HG02840 (cell line): ENCODE data around the gene KDM6A.
"Not testable (repeated sequence)": the region's sequence is repeated elsewhere in the genome, so short reads cannot be mapped to it uniquely, and the experiment has no call there.

ENCODE experiments used
- ATAC-seq: cut with Tn5 transposase; IDR thresholded peaks from one replicate; pipeline ENCODE4 v1.9.1; 2021; ENCODE audit warnings: mild to moderate bottlenecking, moderate library complexity, moderate number of reproducible peaks; ENCODE audit not compliant: unreplicated experiment, low FRiP score

KDM6A gene

GRCh38 chrX:44997888-44998287 lies 124.9 kb downstream of the KDM6A start:
- ATAC-seq = no peak

GRCh38 chrX:44999237-44999636 lies 126.2 kb downstream of the KDM6A start:
- not testable (repeated sequence) for ATAC-seq

GRCh38 chrX:44999872-45000271 lies 126.9 kb downstream of the KDM6A start:
- not testable (repeated sequence) for ATAC-seq

GRCh38 chrX:45001048-45001447 lies 128.1 kb downstream of the KDM6A start:
- ATAC-seq = no peak

- ATAC-seq = no peak
Measured at GRCh38 chrX:45003085-45003484, 130.1 kb downstream of the KDM6A start.

- no peak for ATAC-seq
Measured at GRCh38 chrX:45006002-45006800, 133.2 kb downstream of the KDM6A start.

- ATAC-seq = peak; percentile 58
Measured at GRCh38 chrX:45007598-45007997, 134.6 kb downstream of the KDM6A start.

- no peak for ATAC-seq
Measured at GRCh38 chrX:45009371-45010000, 136.5 kb downstream of the KDM6A start.

- ATAC-seq = no peak
Measured at GRCh38 chrX:45011131-45011530, 138.1 kb downstream of the KDM6A start.

GRCh38 chrX:45011597-45011996 lies 138.6 kb downstream of the KDM6A start:
- ATAC-seq = no peak

- no peak for ATAC-seq
Measured at GRCh38 chrX:45017946-45018345, 145.0 kb downstream of the KDM6A start.

GRCh38 chrX:45022150-45022549 lies 149.2 kb downstream of the KDM6A start:
- no peak for ATAC-seq

- ATAC-seq = no peak
Measured at GRCh38 chrX:45024501-45024900, 151.5 kb downstream of the KDM6A start.

- no peak for ATAC-seq
Measured at GRCh38 chrX:45026036-45026435, 153.0 kb downstream of the KDM6A start.

GRCh38 chrX:45031830-45032378 lies 158.9 kb downstream of the KDM6A start:
- no peak for ATAC-seq

GRCh38 chrX:45035071-45035470 lies 162.1 kb downstream of the KDM6A start:
- ATAC-seq = no peak

- no peak for ATAC-seq
Measured at GRCh38 chrX:45036161-45036560, 163.2 kb downstream of the KDM6A start.

- ATAC-seq = not testable (repeated sequence)
Measured at GRCh38 chrX:45040137-45040536, 167.1 kb downstream of the KDM6A start.

- no peak for ATAC-seq
Measured at GRCh38 chrX:45046417-45046816, 173.4 kb downstream of the KDM6A start.

GRCh38 chrX:45050558-45050957 lies 177.6 kb downstream of the KDM6A start:
- ATAC-seq = no peak

- no peak for ATAC-seq
Measured at GRCh38 chrX:45056428-45057145, 183.6 kb downstream of the KDM6A start.
